GM23338 (cell line): ENCODE results near the gene ST8SIA2. TPM values are rescaled to one million over a fixed set of nuclear protein-coding genes. Genes with fewer than 3 reads are reported as not detected.

Experiments used
- ATAC-seq: fragments of 200-7000 bp; cut with Tn5 transposase; 3 replicates; pipeline ENCODE4 v1.9.1; 2020
- DNase-seq: peaks from one replicate; pipeline ENCODE4 v3.0.0-alpha.2; 2015; ENCODE audit warnings: low spot score
- H2AFZ ChIP-seq: fragments of 200-600 bp; sonication (generic); 2 replicates; pipeline ENCODE4 v1.8.0; 2016; ENCODE audit warnings: antibody characterized with exemption, mild to moderate bottlenecking, moderate library complexity
- H3F3A ChIP-seq: fragments of 200-600 bp; sonication (generic); replicated peaks from 2 replicates; pipeline ENCODE4 v1.8.0; 2017; ENCODE audit warnings: antibody characterized with exemption, mixed run types, low read depth
- H3K27ac ChIP-seq: fragments of 200-600 bp; sonication (generic); 2 replicates; pipeline ENCODE4 v1.6.1; 2016; ENCODE audit warnings: low read depth
- H3K27me3 ChIP-seq: fragments of 200-600 bp; sonication (generic); 2 replicates; pipeline ENCODE4 v1.8.0; 2016; ENCODE audit warnings: mild to moderate bottlenecking, mixed run types, moderate library complexity; ENCODE audit not compliant: insufficient read depth
- H3K36me3 ChIP-seq: fragments of 200-600 bp; sonication (generic); 2 replicates; pipeline ENCODE4 v1.8.0; 2016; ENCODE audit warnings: mild to moderate bottlenecking; ENCODE audit not compliant: insufficient read depth
- H3K4me1 ChIP-seq: fragments of 200-600 bp; sonication (generic); 2 replicates; pipeline ENCODE4 v1.8.0; 2016; ENCODE audit warnings: mild to moderate bottlenecking, moderate library complexity; ENCODE audit not compliant: insufficient read depth
- H3K4me2 ChIP-seq: fragments of 200-600 bp; sonication (generic); 2 replicates; pipeline ENCODE4 v1.7.1; 2017; ENCODE audit warnings: mixed run types
- H3K4me3 ChIP-seq: fragments of 200-600 bp; sonication (generic); 2 replicates; pipeline ENCODE4 v1.6.1; 2016; ENCODE audit warnings: mixed run types
- H3K79me2 ChIP-seq: fragments of 200-600 bp; sonication (generic); replicated peaks from 2 replicates; pipeline ENCODE4 v1.8.0; 2017; ENCODE audit warnings: mild to moderate bottlenecking; ENCODE audit not compliant: insufficient read depth
- H3K9me2 ChIP-seq: fragments of 200-600 bp; sonication (generic); 2 replicates; pipeline ENCODE4 v1.8.0; 2017; ENCODE audit not compliant: insufficient read depth
- H4K20me1 ChIP-seq: fragments of 200-600 bp; sonication (generic); replicated peaks from 2 replicates; pipeline ENCODE4 v1.8.0; 2017; ENCODE audit warnings: mild to moderate bottlenecking; ENCODE audit not compliant: insufficient read depth
- H3K27ac Mint-ChIP-seq: 2 replicates; pipeline ENCODE4 v1.8.0; 2020; ENCODE audit warnings: inconsistent platforms, mild to moderate bottlenecking, moderate library complexity, mixed read lengths
- H3K27me3 Mint-ChIP-seq: 3 replicates; pipeline ENCODE4 v1.8.0; 2022; ENCODE audit warnings: low read depth, mild to moderate bottlenecking, moderate library complexity, mixed read lengths, inconsistent platforms; ENCODE audit not compliant: insufficient read depth, poor library complexity
- H3K36me3 Mint-ChIP-seq: 3 replicates; pipeline ENCODE4 v1.8.0; 2021; ENCODE audit warnings: low read depth, mild to moderate bottlenecking, inconsistent platforms, moderate library complexity, mixed read lengths
- H3K4me1 Mint-ChIP-seq: 3 replicates; pipeline ENCODE4 v1.8.0; 2020; ENCODE audit warnings: mild to moderate bottlenecking, inconsistent platforms, mixed read lengths
- H3K4me3 Mint-ChIP-seq: 3 replicates; pipeline ENCODE4 v1.8.0; 2021; ENCODE audit warnings: moderate library complexity, mild to moderate bottlenecking, inconsistent platforms, mixed read lengths
- H3K9me3 Mint-ChIP-seq: 3 replicates; pipeline ENCODE4 v1.8.0; 2020; ENCODE audit warnings: moderate library complexity, mild to moderate bottlenecking, inconsistent platforms, mixed read lengths
- CREB1 ChIP-seq: fragments of 250-450 bp; sonication (Bioruptor Pico); IDR thresholded peaks from 2 replicates; pipeline ENCODE4 v1.5.0; 2020; ENCODE audit warnings: low read depth, mild to moderate bottlenecking, moderate library complexity
- POLR2AphosphoS5 ChIP-seq: IDR thresholded peaks from 2 replicates; pipeline ENCODE4 v1.6.1; 2016; ENCODE audit warnings: antibody characterized with exemption, low read depth
- ZNF331 ChIP-seq: fragments of 250-450 bp; sonication (Bioruptor Pico); IDR thresholded peaks from 2 replicates; pipeline ENCODE4 v1.5.0; 2020; ENCODE audit warnings: low read depth, mild to moderate bottlenecking, moderate library complexity
- polyA plus RNA-seq: library from polyadenylated mRNA; unstranded; fragments of >200 nt; fragmentation: Nextera tagmentation; extraction: Ambion mirVana; gene quantifications from 2 replicates; pipeline ENCODE4 v1.2.1, GENCODE V29; 2016
- total RNA-seq: library from RNA; depleted of rRNA; stranded (reverse); fragments of >200 nt; shearing (Covaris generic); gene quantifications from 2 replicates; pipeline ENCODE4 v1.2.3, GENCODE V29; 2014
- TF ChIP-seq, protein P1 (sequence below): fragments of 250-450 bp; sonication (Bioruptor Pico); IDR thresholded peaks from 2 replicates; pipeline ENCODE4 v1.5.0; 2020; ENCODE audit warnings: mild to moderate bottlenecking, moderate library complexity
- TF ChIP-seq, protein P2 (sequence below): IDR thresholded peaks from 2 replicates; pipeline ENCODE4 v1.6.1; 2016; ENCODE audit warnings: antibody characterized with exemption

Gene ST8SIA2
- total and polyA plus RNA-seq, 2 experiments from 2014 or later, result 0.66 to 1.2 TPM

DNA sequence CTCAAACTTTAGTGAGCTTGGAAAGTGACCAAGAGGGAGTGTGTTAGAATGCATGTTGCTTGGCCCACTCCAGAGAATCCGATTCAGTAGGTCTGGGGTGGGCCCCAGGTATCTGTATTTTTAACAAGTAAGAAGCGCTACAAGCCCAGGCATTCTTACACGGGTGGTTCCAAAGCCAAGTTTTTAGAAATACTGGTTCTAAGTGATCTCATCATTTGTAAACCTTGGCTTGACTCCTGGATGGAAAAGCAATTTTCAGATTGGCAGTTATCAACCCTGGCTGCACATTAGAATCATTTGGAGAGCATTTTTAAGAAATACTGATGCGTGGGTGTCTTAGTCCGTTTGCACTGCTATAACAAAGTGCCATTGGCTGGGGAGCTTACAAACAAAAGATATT is 27.3 kb upstream of the ST8SIA2 start:
- Histone ChIP-seq H4K20me1 (no peaks in the 10 kb centered on the region), H3F3A (no peaks in the 10 kb centered on the region), H2AFZ (no peak overlapping the region), H3K4me2 (no peak overlapping the region), H3K4me1 (0 out of 2 replicates have a peak, but pooled peaks cover 4% of the 10 kb centered on the region), H3K36me3 (no peaks in the 10 kb centered on the region), H3K27ac (no peak overlapping the region), H3K4me3 (no peak overlapping the region), H3K79me2 (no peaks in the 10 kb centered on the region), H3K27me3 (no peaks in the 10 kb centered on the region), H3K9me2 (no peaks in the 10 kb centered on the region)
- TF ChIP-seq, protein P1, sequence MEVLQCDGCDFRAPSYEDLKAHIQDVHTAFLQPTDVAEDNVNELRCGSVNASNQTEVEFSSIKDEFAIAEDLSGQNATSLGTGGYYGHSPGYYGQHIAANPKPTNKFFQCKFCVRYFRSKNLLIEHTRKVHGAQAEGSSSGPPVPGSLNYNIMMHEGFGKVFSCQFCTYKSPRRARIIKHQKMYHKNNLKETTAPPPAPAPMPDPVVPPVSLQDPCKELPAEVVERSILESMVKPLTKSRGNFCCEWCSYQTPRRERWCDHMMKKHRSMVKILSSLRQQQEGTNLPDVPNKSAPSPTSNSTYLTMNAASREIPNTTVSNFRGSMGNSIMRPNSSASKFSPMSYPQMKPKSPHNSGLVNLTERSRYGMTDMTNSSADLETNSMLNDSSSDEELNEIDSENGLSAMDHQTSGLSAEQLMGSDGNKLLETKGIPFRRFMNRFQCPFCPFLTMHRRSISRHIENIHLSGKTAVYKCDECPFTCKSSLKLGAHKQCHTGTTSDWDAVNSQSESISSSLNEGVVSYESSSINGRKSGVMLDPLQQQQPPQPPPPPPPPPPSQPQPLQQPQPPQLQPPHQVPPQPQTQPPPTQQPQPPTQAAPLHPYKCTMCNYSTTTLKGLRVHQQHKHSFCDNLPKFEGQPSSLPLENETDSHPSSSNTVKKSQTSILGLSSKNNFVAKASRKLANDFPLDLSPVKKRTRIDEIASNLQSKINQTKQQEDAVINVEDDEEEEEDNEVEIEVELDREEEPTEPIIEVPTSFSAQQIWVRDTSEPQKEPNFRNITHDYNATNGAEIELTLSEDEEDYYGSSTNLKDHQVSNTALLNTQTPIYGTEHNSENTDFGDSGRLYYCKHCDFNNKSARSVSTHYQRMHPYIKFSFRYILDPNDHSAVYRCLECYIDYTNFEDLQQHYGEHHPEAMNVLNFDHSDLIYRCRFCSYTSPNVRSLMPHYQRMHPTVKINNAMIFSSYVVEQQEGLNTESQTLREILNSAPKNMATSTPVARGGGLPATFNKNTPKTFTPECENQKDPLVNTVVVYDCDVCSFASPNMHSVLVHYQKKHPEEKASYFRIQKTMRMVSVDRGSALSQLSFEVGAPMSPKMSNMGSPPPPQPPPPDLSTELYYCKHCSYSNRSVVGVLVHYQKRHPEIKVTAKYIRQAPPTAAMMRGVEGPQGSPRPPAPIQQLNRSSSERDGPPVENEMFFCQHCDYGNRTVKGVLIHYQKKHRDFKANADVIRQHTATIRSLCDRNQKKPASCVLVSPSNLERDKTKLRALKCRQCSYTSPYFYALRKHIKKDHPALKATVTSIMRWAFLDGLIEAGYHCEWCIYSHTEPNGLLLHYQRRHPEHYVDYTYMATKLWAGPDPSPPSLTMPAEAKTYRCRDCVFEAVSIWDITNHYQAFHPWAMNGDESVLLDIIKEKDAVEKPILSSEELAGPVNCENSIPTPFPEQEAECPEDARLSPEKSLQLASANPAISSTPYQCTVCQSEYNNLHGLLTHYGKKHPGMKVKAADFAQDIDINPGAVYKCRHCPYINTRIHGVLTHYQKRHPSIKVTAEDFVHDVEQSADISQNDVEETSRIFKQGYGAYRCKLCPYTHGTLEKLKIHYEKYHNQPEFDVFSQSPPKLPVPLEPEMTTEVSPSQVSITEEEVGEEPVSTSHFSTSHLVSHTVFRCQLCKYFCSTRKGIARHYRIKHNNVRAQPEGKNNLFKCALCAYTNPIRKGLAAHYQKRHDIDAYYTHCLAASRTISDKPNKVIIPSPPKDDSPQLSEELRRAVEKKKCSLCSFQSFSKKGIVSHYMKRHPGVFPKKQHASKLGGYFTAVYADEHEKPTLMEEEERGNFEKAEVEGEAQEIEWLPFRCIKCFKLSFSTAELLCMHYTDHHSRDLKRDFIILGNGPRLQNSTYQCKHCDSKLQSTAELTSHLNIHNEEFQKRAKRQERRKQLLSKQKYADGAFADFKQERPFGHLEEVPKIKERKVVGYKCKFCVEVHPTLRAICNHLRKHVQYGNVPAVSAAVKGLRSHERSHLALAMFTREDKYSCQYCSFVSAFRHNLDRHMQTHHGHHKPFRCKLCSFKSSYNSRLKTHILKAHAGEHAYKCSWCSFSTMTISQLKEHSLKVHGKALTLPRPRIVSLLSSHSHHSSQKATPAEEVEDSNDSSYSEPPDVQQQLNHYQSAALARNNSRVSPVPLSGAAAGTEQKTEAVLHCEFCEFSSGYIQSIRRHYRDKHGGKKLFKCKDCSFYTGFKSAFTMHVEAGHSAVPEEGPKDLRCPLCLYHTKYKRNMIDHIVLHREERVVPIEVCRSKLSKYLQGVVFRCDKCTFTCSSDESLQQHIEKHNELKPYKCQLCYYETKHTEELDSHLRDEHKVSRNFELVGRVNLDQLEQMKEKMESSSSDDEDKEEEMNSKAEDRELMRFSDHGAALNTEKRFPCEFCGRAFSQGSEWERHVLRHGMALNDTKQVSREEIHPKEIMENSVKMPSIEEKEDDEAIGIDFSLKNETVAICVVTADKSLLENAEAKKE (CRISPR knock-in tag), result no peak
- Mint-ChIP-seq H3K4me1 (peaks cover 12% of the 10 kb centered on the region), H3K27me3 (no peaks in the 10 kb centered on the region), H3K4me3 (no peak overlapping the region), H3K27ac (no peak overlapping the region), H3K9me3 (no peaks in the 10 kb centered on the region), H3K36me3 (no peaks in the 10 kb centered on the region)
- ATAC-seq, result no peak
- no peak for DNase-seq

DNA sequence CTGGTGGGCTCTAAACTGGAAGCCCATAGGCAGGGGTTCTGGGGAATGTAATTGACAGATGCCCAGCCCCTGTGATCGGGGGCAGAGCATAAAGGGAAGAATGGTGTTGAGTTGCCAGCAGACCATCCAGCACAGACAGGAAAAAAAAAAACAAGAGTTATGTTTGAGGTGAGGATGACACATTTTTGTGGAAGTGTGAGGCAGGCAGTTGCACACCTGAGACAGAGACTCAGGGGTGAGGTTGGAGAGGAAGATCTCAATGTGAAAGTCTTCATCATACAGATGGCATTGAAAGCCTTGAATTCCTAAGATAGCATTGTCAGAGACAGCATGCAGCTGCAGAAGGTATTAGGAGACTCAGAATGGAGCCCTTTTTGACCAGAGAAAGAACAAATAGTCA is 18.6 kb upstream of the ST8SIA2 start:
- Histone ChIP-seq H3K27ac (no peak overlapping the region), H3K4me2 (no peak overlapping the region), H3K9me2 (peaks cover 5% of the 10 kb centered on the region; the same call in 1 of the 2 replicates), H3K36me3 (no peaks in the 10 kb centered on the region), H3F3A (no peaks in the 10 kb centered on the region), H3K4me1 (no peaks in the 10 kb centered on the region; the same call in 1 of the 2 replicates), H3K27me3 (no peaks in the 10 kb centered on the region), H3K79me2 (no peaks in the 10 kb centered on the region), H3K4me3 (no peak overlapping the region), H4K20me1 (no peaks in the 10 kb centered on the region), H2AFZ (no peak overlapping the region)
- Mint-ChIP-seq H3K4me3 (no peak overlapping the region), H3K9me3 (peaks cover under 1% of the 10 kb centered on the region; the same call in 2 of the 3 replicates), H3K4me1 (no peaks in the 10 kb centered on the region), H3K36me3 (no peaks in the 10 kb centered on the region), H3K27me3 (peaks cover 4% of the 10 kb centered on the region), H3K27ac (no peak overlapping the region)
- ATAC-seq, result no peak
- DNase-seq, result no peak
- TF ChIP-seq, protein P2, sequence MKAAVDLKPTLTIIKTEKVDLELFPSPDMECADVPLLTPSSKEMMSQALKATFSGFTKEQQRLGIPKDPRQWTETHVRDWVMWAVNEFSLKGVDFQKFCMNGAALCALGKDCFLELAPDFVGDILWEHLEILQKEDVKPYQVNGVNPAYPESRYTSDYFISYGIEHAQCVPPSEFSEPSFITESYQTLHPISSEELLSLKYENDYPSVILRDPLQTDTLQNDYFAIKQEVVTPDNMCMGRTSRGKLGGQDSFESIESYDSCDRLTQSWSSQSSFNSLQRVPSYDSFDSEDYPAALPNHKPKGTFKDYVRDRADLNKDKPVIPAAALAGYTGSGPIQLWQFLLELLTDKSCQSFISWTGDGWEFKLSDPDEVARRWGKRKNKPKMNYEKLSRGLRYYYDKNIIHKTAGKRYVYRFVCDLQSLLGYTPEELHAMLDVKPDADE, result no peak
- no peak for TF ChIP-seq CREB1
- no peak for TF ChIP-seq ZNF331 (CRISPR knock-in tag)
- no peak for TF ChIP-seq POLR2AphosphoS5
- TF ChIP-seq, protein P1 (CRISPR knock-in tag), result no peak
